Peyer's patch (tissue), 4 donors: ENCODE measurements around the gene POMGNT1.

Experiments used
- POLR2A ChIP-seq, 2 donors: fragments of 450-650 bp; IDR thresholded peaks; one replicate each; pipeline ENCODE4 v1.5.1; 2017; ENCODE audit warnings: antibody characterized with exemption in 2 of 2, mild to moderate bottlenecking in 2 of 2, moderate library complexity in 2 of 2
- TF ChIP-seq, protein P1 (sequence below), 6 experiments: fragments of 450-650 bp in 4 of 6; fragments of 200-600 bp in 2 of 6; sonication (generic) in 1 of 6; IDR thresholded peaks; one replicate each; pipeline ENCODE4 v1.5.1; 2017 to 2019; ENCODE audit warnings: antibody characterized with exemption in 6 of 6, mild to moderate bottlenecking in 3 of 6, moderate library complexity in 1 of 6

- TF ChIP-seq, protein P1, sequence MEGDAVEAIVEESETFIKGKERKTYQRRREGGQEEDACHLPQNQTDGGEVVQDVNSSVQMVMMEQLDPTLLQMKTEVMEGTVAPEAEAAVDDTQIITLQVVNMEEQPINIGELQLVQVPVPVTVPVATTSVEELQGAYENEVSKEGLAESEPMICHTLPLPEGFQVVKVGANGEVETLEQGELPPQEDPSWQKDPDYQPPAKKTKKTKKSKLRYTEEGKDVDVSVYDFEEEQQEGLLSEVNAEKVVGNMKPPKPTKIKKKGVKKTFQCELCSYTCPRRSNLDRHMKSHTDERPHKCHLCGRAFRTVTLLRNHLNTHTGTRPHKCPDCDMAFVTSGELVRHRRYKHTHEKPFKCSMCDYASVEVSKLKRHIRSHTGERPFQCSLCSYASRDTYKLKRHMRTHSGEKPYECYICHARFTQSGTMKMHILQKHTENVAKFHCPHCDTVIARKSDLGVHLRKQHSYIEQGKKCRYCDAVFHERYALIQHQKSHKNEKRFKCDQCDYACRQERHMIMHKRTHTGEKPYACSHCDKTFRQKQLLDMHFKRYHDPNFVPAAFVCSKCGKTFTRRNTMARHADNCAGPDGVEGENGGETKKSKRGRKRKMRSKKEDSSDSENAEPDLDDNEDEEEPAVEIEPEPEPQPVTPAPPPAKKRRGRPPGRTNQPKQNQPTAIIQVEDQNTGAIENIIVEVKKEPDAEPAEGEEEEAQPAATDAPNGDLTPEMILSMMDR (IDR thresholded peaks at IDR 0.05): no peak
- TF ChIP-seq POLR2A (IDR thresholded peaks at IDR 0.05): peak in 1 of 2 donors; percentile 39
Observed at GRCh38 chr1:46187106-46187869, 10.9 kb downstream of the POMGNT1 start.
